Stimulated activated CD8-positive, alpha-beta memory T cell treated with anti-CD3 and anti-CD28 coated beads, Interleukin-12 subunit alpha, Interleukin-12 subunit beta, amount 100 ng/mL, for 4 hours (primary cell): ENCODE data around the gene FAAP20.

Source experiments
- DNase-seq: peaks from one replicate; pipeline ENCODE4 v3.0.0-alpha.2; 2020; ENCODE audit warnings: low read depth

Gene FAAP20

DNA sequence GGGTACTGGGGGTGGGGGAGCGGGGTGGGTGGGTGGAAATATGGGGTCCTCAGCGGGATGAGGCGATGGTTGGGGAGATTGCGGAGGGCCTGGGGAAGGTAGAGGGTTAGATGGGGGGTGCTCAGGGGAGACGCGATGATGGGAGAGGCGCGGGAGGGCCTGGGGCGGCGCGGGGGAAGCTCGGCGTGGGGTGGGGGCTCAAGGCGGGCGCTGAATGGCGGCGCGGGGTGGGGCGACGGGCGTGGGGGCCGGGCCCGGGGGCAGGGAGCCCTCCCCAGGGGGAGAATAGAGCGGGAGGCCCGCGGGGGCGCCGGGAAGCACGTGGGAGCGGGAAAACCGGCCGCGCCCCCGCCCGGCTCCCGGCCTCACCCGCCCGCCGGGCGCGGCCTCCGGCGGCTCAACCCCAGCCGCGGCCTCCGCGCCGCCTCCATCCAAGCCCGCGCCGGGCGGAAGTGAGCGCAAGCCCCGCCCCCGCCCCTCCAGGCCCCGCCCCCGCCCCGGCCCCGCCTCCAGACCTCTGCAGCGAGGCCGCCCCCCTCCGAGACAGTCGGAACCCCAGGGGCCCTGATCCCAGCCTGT is at the start of gene FAAP20:
Gene FAAP20 (minus strand): TSS at position 454 of the 579 bp plus-strand sequence. CDS start 23 bp downstream, at position 431.
- DNase-seq, result peak; percentile 74

DNA sequence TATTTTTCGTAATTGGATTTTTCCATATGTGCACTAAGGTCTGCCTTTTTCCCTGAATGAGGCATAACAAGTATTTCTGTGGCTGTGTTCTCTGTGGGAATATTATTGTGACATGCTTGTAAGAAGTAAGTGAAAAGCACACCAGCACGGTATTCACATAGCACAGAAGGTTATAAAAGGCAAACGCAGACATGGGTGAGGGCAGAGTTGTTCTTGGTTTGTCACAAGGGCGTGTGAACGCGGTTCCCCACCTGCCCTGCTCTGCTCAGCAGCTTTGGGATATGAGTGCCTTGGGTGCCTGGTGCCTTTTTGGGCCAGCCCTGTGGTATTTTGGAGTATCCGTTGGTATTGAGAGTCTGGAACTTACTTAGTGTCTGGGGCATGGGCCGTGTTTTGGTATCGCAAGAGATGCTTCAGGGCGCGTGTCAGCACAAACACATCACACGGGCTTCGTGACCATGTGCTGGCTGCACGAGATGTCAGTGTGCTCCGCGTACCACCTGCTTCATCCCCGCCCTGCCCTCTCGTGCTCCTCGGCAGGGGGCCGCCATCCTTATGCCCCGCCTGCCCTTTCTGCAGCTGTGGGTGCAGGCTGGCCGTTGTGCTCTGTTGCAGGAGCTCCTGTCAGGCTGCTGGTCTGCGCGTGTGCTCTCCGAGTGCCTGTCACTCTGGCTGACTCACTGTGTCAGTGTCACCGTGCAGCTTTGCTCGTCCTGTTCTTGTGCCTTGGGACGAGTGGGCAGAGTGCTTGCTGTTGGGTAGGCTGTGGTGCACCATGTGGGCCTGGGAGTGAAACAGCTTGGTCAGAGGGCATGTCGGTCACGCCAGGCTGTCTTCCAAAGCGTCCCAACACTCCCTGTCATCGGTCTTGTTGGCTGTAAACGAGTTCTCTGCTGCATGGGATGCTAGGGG is 48.5 kb upstream of the FAAP20 start:
- no peak for DNase-seq

- no peak for DNase-seq
Measured at GRCh38 chr1:2241820-2242219, 47.2 kb upstream of the FAAP20 start.

- no peak for DNase-seq
Measured at GRCh38 chr1:2240270-2241156, 45.9 kb upstream of the FAAP20 start.

- DNase-seq, result no peak
Measured at GRCh38 chr1:2239384-2239985, 44.9 kb upstream of the FAAP20 start.

DNA sequence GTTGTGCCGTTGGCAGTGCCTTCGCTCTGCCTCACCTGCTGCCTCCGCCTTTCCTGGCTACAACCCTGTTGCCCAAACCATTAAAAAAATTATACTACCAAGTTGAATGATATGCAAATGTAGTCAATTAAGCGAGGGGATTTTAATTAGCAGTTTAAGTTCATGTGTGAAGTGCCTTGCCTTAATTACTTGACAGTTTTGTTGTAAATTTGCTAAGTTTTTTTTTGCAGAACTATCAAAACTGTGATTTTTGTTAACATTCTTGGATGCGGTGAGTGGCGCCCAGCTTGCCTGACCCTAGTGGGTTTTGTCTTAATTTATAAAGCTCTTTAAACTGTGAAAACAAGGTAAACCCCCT is 44.4 kb upstream of the FAAP20 start:
- DNase-seq, result no peak

DNA sequence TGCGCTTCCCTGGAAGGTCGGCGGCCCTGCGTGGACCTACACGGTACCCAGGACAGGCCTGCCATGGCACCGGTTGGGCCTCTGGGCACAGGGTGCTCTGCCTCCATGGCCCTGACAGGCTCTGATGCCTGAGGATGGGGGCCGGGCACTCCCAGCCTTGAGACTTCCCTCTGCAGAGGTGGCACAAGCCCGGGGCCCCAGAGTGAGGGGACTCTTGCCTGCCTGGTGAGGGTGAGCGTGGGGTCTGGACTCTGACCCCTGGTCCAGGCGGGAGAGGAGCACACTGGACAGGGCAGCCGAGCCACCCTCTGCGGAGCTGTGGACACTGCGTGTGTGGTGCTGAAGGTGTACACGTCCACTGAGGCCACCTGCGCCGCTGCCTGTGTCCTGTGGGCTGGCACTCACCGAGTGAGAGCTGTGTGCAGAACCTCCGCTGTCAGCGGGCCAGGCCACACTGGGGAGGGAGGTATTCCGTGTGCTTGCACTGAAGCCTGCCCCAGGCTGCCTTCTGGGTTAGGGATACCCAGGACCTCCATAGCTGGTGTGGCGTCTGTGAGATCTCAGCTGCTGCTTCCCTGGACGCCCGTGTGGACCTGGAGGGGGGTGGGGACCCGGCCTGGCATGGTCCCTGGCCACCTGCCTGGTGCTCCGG is 43.9 kb upstream of the FAAP20 start:
- no peak for DNase-seq

DNA sequence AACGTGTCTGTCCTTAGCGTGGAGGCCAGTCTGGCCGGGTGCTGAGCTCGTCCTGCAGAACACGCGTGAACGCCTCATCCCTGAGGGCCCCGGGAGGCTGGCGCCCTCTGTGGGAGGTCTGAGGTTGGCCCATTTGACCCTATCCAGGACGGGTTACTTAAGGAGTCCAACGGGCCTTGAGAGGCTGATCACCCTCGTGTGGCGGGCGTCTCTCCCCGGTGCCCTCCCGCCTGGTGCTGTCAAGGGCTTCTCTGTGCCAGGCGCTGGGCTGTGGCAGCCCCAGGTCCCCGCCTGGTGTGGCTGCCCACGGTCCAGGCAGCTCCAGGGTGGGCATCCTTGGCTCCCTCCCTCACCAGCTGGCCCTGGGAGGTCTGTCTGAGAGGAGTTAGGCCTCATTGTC is 43.2 kb upstream of the FAAP20 start:
- no peak for DNase-seq

- DNase-seq, result no peak
Measured at GRCh38 chr1:2236695-2237677, 42.4 kb upstream of the FAAP20 start.

GRCh38 chr1:2235300-2235998 is 40.9 kb upstream of the FAAP20 start:
- DNase-seq, result no peak

DNA sequence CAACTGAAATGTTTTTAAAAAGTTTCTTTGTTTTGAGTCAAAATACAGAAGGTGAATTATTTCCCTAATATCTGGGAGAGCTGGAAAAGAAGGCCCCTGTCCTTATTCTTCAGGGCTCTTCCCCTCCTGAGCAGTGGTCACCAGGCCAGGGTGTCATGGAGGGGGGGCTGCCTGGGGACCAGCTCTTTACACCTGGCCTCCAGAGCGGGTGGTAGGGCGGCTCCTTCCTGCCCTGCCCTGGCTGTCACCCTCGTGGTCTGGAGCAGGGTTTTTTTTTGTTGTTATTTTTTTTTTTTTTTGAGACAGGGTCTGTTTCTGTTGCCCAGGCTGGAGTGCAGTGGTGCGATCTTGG is 40.2 kb upstream of the FAAP20 start:
- DNase-seq, result no peak

DNA sequence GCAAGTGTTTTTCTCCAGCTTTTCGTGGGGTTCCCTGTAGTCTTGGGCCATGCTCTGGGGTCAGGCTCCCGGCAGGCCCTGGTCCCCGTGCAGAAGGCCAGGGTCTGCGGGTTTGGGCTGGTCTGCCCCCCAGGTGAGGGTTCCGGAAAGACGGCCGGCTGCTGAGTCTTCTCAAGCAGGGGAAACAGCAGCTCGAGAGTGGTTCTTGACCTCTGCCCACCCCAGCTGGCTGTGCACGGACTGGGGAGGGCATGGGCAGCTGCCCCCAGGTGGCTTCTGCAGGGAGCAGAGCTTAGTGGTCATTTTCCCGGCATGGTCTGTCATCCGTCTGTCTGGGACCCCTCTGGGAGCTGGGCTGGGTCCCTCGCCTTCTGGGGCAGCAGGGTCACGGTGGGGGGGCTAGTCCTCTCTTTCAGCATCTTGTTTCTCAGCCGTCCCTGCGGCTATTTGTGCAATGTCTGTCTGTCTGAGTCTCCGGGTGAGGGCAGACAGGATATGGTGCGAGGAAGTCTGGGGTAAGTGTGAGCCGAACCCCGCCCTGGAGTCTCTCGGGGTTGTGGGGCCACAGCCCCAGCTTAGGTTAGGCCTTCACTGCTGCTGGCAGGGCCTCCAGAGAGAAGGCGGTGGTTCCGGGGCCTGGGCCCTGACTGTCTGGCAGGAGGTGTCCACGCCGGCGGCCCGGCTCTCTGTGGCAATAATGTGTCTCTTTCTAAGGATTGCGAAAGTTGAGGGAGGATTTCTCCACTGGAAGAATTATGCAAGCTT is 39.6 kb upstream of the FAAP20 start:
- peak; percentile 51 for DNase-seq

- DNase-seq, result no peak
Measured at GRCh38 chr1:2233468-2233867, 38.9 kb upstream of the FAAP20 start.

GRCh38 chr1:2232916-2233438 is 38.4 kb upstream of the FAAP20 start:
- no peak for DNase-seq

DNA sequence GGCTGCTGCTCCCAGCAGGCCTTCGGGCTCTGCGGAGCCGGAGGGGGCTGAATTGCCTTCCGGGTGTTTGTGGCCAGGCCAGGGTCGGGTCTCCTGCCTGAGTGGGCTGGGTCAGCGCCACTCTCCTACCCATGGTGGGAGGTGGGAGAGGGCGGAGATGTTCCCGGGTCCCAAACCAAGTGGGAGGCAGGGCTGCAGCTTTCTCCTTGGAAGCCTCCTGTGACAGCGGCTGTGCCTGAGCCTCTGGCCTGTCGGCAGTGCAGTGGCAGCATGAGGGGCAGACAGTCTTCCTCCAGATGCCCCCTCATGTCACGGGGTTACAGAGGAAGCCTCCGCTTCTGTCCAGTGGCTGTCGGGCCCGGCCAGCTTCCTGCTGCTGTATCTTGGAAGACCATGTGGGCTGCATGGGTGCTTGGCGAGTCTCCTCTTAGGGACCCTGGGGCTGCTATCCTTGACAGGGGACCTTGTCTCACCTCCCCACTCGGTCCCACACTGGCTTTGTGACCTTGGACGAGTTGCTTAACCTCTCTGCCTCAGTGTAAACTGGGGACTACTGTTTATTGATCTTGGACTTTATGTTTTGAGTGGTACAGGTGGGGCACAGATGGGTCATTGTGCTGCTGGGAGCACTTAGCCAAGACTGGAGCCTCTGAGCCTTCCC is 37.8 kb upstream of the FAAP20 start:
- DNase-seq, result no peak

DNA sequence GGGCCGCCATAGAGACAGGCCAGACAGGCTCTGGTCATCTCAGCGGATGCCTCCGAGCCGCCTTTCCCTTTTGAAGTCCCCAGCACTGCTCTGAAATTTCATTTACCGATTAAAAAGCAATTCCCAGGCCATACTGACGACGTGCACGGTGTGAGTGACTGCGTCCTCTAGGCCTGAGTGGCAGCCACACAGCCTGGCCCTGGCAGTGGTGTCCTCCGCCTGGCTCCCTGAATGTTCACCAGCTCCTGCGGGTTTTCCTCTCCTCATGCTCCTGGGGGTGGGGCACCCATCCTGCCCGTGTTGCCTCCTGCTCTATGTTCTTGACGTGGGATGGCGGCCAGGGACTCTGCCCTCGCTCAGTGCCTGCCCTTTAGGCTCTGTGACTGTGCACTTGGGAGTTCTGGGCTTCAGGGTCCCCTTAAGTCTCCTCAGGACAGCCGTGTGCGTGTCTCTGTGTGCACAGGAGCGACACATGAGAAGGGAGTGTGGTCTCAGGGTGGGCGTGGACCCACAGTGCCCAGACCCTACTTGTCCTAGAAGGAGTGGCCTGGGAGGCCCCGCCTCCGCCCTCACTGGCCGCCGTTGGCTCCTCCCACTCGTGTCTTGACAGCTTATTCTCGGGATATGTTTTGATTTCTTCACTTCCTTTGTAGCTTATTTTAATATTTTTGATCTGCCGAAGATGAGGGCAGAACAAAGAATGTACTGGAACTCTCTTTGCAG is 37.1 kb upstream of the FAAP20 start:
- DNase-seq, result no peak

DNA sequence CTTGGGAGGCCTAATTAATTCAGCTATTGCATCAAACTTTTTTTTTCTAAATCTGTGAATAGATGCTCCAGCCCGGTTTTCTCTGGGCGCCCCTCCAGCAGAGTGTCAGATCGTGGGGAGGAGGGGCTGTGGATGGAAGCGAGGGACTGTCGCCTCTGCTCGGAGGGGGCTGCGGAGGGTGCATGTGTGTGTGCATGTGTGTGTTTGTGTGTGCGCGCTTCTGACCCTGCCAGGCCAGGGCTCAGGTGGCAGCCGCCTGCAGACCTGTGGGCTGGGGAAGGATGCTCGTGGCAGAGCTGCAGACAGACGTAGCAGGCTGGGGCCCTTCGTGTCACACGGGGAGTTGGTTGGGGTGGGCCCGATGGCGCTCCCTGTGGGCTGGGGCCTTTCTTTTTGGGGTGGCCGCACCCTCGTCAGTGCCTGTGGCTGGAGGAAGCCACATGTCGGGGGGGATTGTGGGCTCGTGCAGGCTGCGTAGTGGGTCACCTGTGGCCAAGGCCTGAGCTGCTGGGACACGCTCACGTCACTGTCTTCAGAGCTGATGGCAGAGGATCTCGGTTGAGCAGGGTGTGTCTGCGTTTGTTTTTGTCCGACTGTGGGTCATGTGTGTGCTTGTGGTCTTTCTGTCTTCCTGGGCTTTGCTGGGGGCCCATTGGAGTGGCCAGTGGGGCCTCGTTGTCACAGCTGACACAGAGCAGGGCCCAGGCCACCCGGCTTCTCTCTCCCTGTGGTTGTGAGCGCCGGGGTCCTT is 36.4 kb upstream of the FAAP20 start:
- no peak for DNase-seq
